GF-D8 (cell line): ENCODE measurements around the gene ACP1.

ENCODE experiments used
- DNase-seq: peaks from one replicate; lab custom pipeline; 2025; lab: John Stamatoyannopoulos, UW

ACP1 gene

GRCh38 chr2:280650-281110, 15.9 kb downstream of the ACP1 start:
- no peak for DNase-seq

GRCh38 chr2:281381-281780, 16.6 kb downstream of the ACP1 start:
- no peak for DNase-seq

GRCh38 chr2:282371-283263, 17.9 kb downstream of the ACP1 start:
- DNase-seq, result no peak

- no peak for DNase-seq
Observed at GRCh38 chr2:283996-284794, 19.4 kb downstream of the ACP1 start.

GRCh38 chr2:284896-285492, 20.2 kb downstream of the ACP1 start:
- DNase-seq, result no peak

GRCh38 chr2:285531-285930, 20.8 kb downstream of the ACP1 start:
- no peak for DNase-seq

GRCh38 chr2:286035-286434, 21.3 kb downstream of the ACP1 start:
- no peak for DNase-seq

- DNase-seq, result no peak
Observed at GRCh38 chr2:286774-287392, 22.1 kb downstream of the ACP1 start.

GRCh38 chr2:287471-287885, 22.7 kb downstream of the ACP1 start:
- no peak for DNase-seq

GRCh38 chr2:287911-288757, 23.4 kb downstream of the ACP1 start, which contains the start of gene ALKAL2:
Gene ALKAL2 (minus strand): TSS chr2:288091. CDS start chr2:287835, 256 bp downstream.
- DNase-seq, result no peak

- DNase-seq, result no peak
Observed at GRCh38 chr2:288758-289361, 24.1 kb downstream of the ACP1 start.

- DNase-seq, result no peak
Observed at GRCh38 chr2:289362-290089, 24.8 kb downstream of the ACP1 start.

GRCh38 chr2:290090-290722, 25.5 kb downstream of the ACP1 start:
- DNase-seq, result no peak

- DNase-seq, result no peak
Observed at GRCh38 chr2:295090-295489, 30.3 kb downstream of the ACP1 start.

GRCh38 chr2:296354-296753, 31.6 kb downstream of the ACP1 start:
- no peak for DNase-seq

- no peak for DNase-seq
Observed at GRCh38 chr2:305366-305765, 40.6 kb downstream of the ACP1 start.

GRCh38 chr2:309148-309953, 44.6 kb downstream of the ACP1 start:
- no peak for DNase-seq

GRCh38 chr2:309954-310510, 45.3 kb downstream of the ACP1 start:
- no peak for DNase-seq
